Colon (tissue), 2 donors: ENCODE data around the gene BTBD18.

Source experiments
- FAIRE-seq: peaks from 2 replicates; lab custom pipeline; 2012; peaks lifted over from hg19 to GRCh38; lab: Jason Lieb, UNC
- donor health status: control.
- donor health status: control.

BTBD18 gene

GRCh38 chr11:57775491-57775890 lies 23.9 kb upstream of the BTBD18 start:
- FAIRE-seq, result no peak

DNA sequence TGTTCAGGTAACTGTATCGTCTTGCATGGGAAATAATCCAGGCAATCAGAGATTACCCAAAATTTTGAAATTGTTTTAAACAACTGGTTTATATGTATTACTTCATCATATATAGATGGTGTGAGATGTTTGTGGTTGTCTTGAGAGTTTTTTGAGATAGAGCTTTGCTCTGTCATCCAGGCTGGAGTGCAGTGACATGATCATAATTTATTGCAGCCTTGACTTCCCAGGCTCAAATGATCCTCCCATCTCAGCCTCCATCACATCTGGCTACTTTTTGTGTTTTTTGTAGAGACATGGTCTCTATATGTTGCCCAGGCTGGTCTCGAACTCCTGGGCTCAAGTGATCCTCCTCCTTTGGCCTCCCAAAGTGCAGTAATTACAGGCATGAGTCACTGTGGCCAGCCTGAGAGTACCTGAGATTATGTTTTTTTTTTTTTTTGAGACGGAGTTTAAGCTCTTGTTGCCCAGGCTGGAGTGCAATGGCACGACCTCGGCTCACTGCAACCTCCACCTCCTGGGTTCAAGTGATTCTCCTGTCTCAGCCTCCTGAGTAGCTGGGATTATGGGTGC lies 21.5 kb upstream of the BTBD18 start:
- FAIRE-seq, result no peak

GRCh38 chr11:57772562-57772961 lies 20.9 kb upstream of the BTBD18 start:
- FAIRE-seq, result no peak

- FAIRE-seq, result no peak
Observed at GRCh38 chr11:57771365-57771764, 19.7 kb upstream of the BTBD18 start.

- FAIRE-seq, result no peak
Observed at GRCh38 chr11:57770793-57771192, 19.2 kb upstream of the BTBD18 start.

DNA sequence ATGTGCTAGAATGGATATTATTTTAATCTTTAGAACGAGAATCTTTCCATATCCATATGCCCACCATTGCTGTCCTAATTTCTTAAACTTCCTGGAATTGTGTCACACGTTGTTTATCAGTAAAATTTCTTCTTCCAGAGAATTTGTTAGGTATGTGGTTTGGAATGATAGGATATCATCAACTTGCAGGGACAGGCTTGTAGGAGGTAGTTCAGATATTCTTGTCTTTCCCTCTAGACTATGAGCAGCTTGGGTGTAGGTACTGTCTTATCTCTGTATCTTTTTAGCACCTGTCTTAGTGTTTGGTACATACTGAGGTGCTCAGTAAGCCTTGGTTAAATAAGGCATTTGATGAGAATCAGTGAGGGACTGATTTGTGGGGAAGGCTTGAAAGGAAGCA lies 13.4 kb upstream of the BTBD18 start:
- FAIRE-seq, result no peak

GRCh38 chr11:57764566-57764965 lies 12.9 kb upstream of the BTBD18 start:
- FAIRE-seq, result no peak

- FAIRE-seq, result no peak
Observed at GRCh38 chr11:57764021-57764420, 12.4 kb upstream of the BTBD18 start.

- FAIRE-seq, result no peak
Observed at GRCh38 chr11:57763568-57763967, 11.9 kb upstream of the BTBD18 start.

GRCh38 chr11:57762235-57762861 lies 10.7 kb upstream of the BTBD18 start:
- no peak for FAIRE-seq

DNA sequence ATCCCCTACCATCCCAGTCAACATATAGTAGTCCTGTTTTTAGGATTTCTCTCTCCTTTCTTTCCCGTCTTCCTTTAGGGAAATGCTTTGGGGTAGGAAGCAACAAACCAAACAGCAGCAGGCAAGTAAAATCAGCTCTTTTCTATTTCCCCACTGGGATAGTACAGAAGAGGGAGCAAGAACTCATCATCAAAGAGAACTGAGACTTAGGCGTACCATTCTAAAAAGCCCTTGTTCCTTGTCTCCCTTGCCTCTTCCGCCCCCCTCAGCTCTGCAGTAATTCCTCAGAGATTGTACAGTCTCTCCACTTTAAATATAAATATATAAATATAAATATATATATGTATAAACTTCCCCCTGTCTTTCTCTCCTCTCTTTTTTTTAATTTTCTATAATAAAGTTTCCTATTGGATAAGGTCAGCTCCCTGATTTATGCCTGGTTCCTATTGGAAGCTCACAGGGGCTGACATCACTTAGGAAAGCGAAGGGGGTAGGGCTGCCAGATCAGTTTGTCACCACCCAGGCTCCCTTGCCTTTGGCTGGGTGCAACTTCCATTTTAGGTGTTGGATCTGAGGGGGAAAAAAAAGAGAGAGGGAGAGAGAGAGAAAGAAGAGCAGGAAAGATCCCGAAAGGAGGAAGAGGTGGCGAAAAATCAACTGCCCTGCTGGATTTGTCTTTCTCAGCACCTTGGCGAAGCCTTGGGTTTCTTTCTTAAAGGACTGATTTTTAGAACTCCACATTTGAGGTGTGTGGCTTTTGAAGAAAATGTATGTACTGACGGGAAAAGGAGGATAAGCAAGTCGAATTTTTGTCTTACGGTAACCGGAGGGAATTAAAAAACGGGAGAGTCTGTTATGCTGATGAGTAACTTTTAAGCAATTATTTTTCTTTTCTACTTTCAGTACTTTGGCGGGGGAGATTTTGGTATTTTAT lies 9.9 kb upstream of the BTBD18 start, which contains the start of gene CTNND1:
TSS of gene CTNND1 (plus strand) at position 502 of the 934 bp plus-strand sequence. CDS start 29,677 bp downstream, outside the sequence.
- peak; percentile 65 for FAIRE-seq

- FAIRE-seq, result no peak
Observed at GRCh38 chr11:57758174-57758573, 6.6 kb upstream of the BTBD18 start.

GRCh38 chr11:57752954-57753353 lies 1.3 kb upstream of the BTBD18 start:
- no peak for FAIRE-seq

DNA sequence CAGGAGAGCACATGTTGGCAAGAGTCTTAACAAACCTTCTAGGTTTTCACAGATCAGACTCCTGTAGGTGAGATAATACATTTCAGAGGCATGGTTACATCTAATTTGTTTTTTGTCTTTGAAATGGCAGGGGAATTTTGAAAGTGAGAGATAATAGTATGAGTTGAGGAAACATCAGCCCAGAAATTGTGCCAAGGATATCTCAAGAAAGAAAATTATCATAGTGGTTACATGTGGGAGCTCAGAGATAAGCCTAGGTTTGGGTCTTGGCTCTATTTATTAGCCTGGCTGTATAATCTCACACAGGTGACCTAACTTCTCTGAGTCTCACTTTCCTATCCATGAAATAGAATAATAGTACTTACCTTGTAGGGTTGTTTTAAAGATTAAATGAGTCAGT lies 443 bp downstream of the BTBD18 start:
- no peak for FAIRE-seq

GRCh38 chr11:57746920-57747319 lies 4.7 kb downstream of the BTBD18 start:
- no peak for FAIRE-seq

DNA sequence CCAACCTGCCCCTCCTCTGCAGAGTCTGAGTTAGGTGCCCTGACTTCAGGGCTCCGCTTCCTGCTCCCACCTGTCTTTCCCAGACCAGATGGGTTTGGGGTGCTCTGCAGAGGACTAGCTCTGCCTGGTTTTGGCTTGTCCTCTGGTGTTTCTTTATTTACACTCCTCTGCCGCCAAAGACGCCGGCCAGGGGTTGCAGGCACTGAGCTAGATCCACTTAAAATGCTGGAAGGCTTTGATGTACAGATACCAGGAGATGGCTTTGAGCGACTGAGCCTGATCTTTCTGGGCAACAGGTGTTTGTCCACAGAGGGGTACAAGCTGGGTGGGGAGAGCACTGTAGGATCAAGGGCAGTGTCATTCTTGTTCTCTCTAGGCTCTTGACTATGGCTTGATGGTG lies 6.4 kb downstream of the BTBD18 start:
- FAIRE-seq, result no peak

DNA sequence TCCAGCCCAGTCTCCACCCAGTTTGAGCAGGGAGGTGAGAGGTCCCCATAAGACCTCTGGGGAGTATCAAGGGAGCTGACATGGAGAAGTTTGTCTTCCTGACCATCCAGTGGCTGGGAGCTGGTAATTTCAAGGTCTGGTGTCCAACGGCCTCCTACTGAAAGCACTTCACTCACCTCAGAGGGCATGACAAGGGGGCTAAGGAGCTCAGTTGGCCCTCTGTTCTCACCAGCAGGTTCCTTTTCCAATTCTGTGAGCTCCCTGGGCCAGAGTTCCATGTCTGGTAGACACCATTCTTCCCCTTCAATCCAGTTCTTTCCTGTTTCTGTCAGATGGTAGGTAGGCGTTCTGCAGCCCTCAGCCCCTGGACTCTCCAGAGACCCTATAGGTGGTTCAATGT lies 7.3 kb downstream of the BTBD18 start:
- FAIRE-seq, result no peak

GRCh38 chr11:57742087-57742452 lies 9.5 kb downstream of the BTBD18 start:
- no peak for FAIRE-seq

- FAIRE-seq, result no peak
Observed at GRCh38 chr11:57741132-57742086, 10.2 kb downstream of the BTBD18 start, which contains the start of gene SELENOH. Gene SELENOH, plus strand, starts transcription at chr11:57741491. Its CDS starts 105 bp downstream, at chr11:57741596.

DNA sequence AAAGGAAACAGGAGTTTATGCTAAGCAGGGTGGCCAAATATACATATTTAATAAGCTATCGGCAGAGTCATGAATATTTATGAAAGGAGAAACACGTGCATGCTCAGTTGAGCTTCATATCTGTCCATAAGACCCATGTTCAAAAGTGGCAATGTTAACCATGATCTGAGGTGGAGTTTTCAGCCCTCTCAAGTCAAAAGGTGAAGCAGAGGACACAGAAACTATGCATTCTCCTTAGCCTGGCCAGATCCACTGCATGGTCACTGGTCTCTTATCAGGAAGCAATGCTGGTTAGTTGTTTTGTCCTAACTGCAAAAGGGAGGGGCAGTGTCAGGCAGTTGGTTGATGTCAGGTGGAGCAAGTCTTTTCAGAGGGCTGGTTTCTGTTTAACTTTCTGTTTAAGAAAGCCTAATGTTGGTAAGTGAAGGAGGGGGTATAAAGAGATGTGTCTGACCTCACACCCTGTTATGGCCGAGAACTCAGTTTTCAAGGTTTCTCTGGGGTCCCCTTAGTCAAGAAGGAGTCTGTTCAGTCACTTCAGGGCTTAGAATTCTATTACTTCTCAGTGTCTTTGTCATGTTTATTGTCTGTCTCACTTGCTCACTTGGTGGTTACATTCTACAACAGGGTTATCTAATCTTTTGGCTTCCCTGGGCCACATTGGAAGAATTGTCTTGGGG lies 15.9 kb downstream of the BTBD18 start:
- no peak for FAIRE-seq

GRCh38 chr11:57732661-57733060 lies 19.0 kb downstream of the BTBD18 start:
- no peak for FAIRE-seq
